Glutamatergic neuron (in vitro differentiated cells): Measurements from ENCODE around the gene LMO2. TPM values are rescaled to one million over a fixed set of nuclear protein-coding genes. Genes with fewer than 3 reads are reported as not detected.
"Not testable (repeated sequence)": the region's sequence is repeated elsewhere in the genome, so short reads cannot be mapped to it uniquely, and the experiment has no call there.

Source experiments
- DNase-seq: peaks from one replicate; pipeline ENCODE4 v3.0.0; 2022
- H3K27ac Mint-ChIP-seq: one replicate; pipeline ENCODE4 v1.8.0; 2020; ENCODE audit warnings: mild to moderate bottlenecking, mixed read lengths, inconsistent platforms; ENCODE audit not compliant: unreplicated experiment
- H3K27me3 Mint-ChIP-seq: one replicate; pipeline ENCODE4 v1.8.0; 2020; ENCODE audit warnings: mild to moderate bottlenecking, moderate library complexity, mixed read lengths, inconsistent platforms; ENCODE audit not compliant: unreplicated experiment
- H3K36me3 Mint-ChIP-seq: one replicate; pipeline ENCODE4 v1.8.0; 2020; ENCODE audit warnings: mild to moderate bottlenecking, mixed read lengths, inconsistent platforms; ENCODE audit not compliant: unreplicated experiment
- H3K4me1 Mint-ChIP-seq: one replicate; pipeline ENCODE4 v1.8.0; 2020; ENCODE audit warnings: mild to moderate bottlenecking, low read depth, mixed read lengths, inconsistent platforms; ENCODE audit not compliant: unreplicated experiment
- H3K4me3 Mint-ChIP-seq: one replicate; pipeline ENCODE4 v1.8.0; 2020; ENCODE audit warnings: mild to moderate bottlenecking, mixed read lengths, inconsistent platforms; ENCODE audit not compliant: unreplicated experiment
- H3K9me3 Mint-ChIP-seq: one replicate; pipeline ENCODE4 v1.8.0; 2020; ENCODE audit warnings: mild to moderate bottlenecking, moderate library complexity, mixed read lengths, inconsistent platforms; ENCODE audit not compliant: unreplicated experiment
- CTCF ChIP-seq: fragments of 200-600 bp; sonication (generic); IDR thresholded peaks from one replicate; pipeline ENCODE4 v1.5.0; 2021; ENCODE audit not compliant: partially characterized antibody, unreplicated experiment
- total RNA-seq: library from RNA; stranded (reverse); fragmentation: NEBNext Ultra II Directional; extraction: Animal tissue kit (Norgen Biotek cat#: 25700); gene quantifications from one replicate; pipeline ENCODE4 v1.2.1, GENCODE V29; 2021; ENCODE audit not compliant: unreplicated experiment

Gene LMO2
- total RNA-seq, 1 donor from 2014 or later: 2.7 TPM

GRCh38 chr11:33935005-33935404, 43.1 kb upstream of the LMO2 start:
- no peak for TF ChIP-seq CTCF
- Mint-ChIP-seq H3K9me3 (peaks cover 16% of the 10 kb centered on the region), H3K27ac (no peak overlapping the region), H3K4me1 (peaks cover 10% of the 10 kb centered on the region), H3K4me3 (no peak overlapping the region), H3K27me3 (peaks cover 7% of the 10 kb centered on the region), H3K36me3 (peaks cover 17% of the 10 kb centered on the region)
- no peak for DNase-seq

GRCh38 chr11:33934450-33934849, 42.6 kb upstream of the LMO2 start:
- Mint-ChIP-seq H3K4me3 (no peak overlapping the region), H3K4me1 (peaks cover 10% of the 10 kb centered on the region), H3K36me3 (peaks cover 17% of the 10 kb centered on the region), H3K27ac (no peak overlapping the region), H3K9me3 (peaks cover 16% of the 10 kb centered on the region), H3K27me3 (peaks cover 7% of the 10 kb centered on the region)
- no peak for DNase-seq
- TF ChIP-seq CTCF: no peak

- peaks cover 7% of the 10 kb centered on the region for H3K27me3 Mint-ChIP-seq
- peaks cover 16% of the 10 kb centered on the region for H3K9me3 Mint-ChIP-seq
- DNase-seq: no peak
- H3K4me1 Mint-ChIP-seq: peaks cover 10% of the 10 kb centered on the region
- H3K27ac Mint-ChIP-seq: no peak overlapping the region
- no peak overlapping the region for H3K4me3 Mint-ChIP-seq
- peaks cover 17% of the 10 kb centered on the region for H3K36me3 Mint-ChIP-seq
- no peak for TF ChIP-seq CTCF
Observed at GRCh38 chr11:33933602-33934001, 41.7 kb upstream of the LMO2 start.

GRCh38 chr11:33932721-33933120, 40.8 kb upstream of the LMO2 start:
- peaks cover 10% of the 10 kb centered on the region for H3K4me1 Mint-ChIP-seq
- H3K4me3 Mint-ChIP-seq: no peak overlapping the region
- no peak for DNase-seq
- no peak overlapping the region for H3K27ac Mint-ChIP-seq
- H3K36me3 Mint-ChIP-seq: peaks cover 17% of the 10 kb centered on the region
- TF ChIP-seq CTCF: no peak
- peaks cover 7% of the 10 kb centered on the region for H3K27me3 Mint-ChIP-seq
- peaks cover 16% of the 10 kb centered on the region for H3K9me3 Mint-ChIP-seq

- DNase-seq, H3K4me3 Mint-ChIP-seq, H3K27me3 Mint-ChIP-seq, H3K27ac Mint-ChIP-seq: not testable (repeated sequence)
- Mint-ChIP-seq H3K36me3 (peaks cover 17% of the 10 kb centered on the region), H3K4me1 (peaks cover 10% of the 10 kb centered on the region), H3K9me3 (peaks cover 16% of the 10 kb centered on the region)
Observed at GRCh38 chr11:33931739-33932366, 40.0 kb upstream of the LMO2 start.

- TF ChIP-seq CTCF: no peak
- Mint-ChIP-seq H3K4me3 (no peak overlapping the region), H3K36me3 (peaks cover 17% of the 10 kb centered on the region), H3K27ac (no peak overlapping the region), H3K9me3 (peaks cover 16% of the 10 kb centered on the region), H3K27me3 (peaks cover 7% of the 10 kb centered on the region), H3K4me1 (peaks cover 10% of the 10 kb centered on the region)
- DNase-seq: no peak
Observed at GRCh38 chr11:33931067-33931466, 39.2 kb upstream of the LMO2 start.
